ENCODE measurements around the gene ARHGEF33.

- TF ChIP-seq CTCF (IDR thresholded peaks at IDR 0.05) (no peak), ZFX (IDR thresholded peaks at IDR 0.05; ENCODE audit: borderline replicate concordance) (no peak)
Measured at GRCh38 chr2:38943784-38944183, 54.1 kb downstream of the ARHGEF33 start.

Measured in 22Rv1 (cell line).